Stimulated activated CD4-positive, alpha-beta T cell treated with anti-CD3 and anti-CD28 coated beads, Interleukin-4, amount 100 ng/mL, for 24 hours (primary cell): ENCODE measurements around the gene MYO1A.
"Not testable (repeated sequence)": the region's sequence is repeated elsewhere in the genome, so short reads cannot be mapped to it uniquely, and the experiment has no call there.

Experiments used
- DNase-seq: peaks from one replicate; pipeline ENCODE4 v3.0.0-alpha.2; 2020

Gene MYO1A

GRCh38 chr12:57046947-57047890 lies 2.7 kb downstream of the MYO1A start:
- DNase-seq = peak; percentile 48

- no peak for DNase-seq
These were observed 3.7 kb downstream of the MYO1A start for GRCh38 chr12:57046086-57046791.

DNA sequence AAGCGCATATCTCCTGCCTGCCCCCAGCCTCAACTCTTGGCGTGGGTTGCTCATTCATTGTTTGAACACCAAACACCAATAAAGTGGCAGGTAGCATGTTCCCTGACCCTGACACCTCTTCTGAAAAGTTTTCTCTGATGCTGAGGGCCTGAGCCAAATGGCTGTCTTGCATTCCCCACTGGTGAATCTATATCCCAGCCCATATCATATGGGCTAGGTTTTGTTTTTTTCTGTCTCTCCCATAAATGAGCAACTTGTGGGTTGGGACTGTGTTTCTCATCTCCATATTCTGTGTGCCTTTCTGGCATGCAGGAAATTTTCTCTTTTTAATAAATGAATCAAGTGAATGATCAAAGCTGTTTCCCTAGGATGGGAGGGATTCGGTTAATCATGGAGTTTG lies 5.0 kb downstream of the MYO1A start:
- DNase-seq = no peak

- no peak for DNase-seq
These were observed 5.5 kb downstream of the MYO1A start for GRCh38 chr12:57044468-57044867.

GRCh38 chr12:57042695-57043094 lies 7.2 kb downstream of the MYO1A start:
- no peak for DNase-seq

- DNase-seq = no peak
These were observed 9.2 kb downstream of the MYO1A start for GRCh38 chr12:57040750-57041149.

DNA sequence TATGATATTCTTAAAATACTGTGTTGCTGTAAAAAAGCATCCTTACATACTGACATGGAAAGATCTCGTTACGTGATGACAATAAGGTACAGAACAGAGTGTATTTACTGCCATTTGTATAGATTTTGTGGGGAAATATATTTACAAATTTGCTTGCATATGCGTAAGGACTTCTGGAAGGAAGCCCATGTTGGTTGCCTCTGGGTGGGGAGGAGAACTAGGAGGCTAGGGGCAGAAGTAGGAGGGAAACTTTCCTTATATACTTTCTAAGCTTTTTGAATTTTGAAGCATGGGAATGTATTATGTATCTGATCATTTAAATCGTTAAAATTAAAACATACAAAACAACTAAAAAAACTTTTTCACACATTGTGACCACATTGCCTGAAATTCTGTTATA lies 9.7 kb downstream of the MYO1A start:
- no peak for DNase-seq

DNA sequence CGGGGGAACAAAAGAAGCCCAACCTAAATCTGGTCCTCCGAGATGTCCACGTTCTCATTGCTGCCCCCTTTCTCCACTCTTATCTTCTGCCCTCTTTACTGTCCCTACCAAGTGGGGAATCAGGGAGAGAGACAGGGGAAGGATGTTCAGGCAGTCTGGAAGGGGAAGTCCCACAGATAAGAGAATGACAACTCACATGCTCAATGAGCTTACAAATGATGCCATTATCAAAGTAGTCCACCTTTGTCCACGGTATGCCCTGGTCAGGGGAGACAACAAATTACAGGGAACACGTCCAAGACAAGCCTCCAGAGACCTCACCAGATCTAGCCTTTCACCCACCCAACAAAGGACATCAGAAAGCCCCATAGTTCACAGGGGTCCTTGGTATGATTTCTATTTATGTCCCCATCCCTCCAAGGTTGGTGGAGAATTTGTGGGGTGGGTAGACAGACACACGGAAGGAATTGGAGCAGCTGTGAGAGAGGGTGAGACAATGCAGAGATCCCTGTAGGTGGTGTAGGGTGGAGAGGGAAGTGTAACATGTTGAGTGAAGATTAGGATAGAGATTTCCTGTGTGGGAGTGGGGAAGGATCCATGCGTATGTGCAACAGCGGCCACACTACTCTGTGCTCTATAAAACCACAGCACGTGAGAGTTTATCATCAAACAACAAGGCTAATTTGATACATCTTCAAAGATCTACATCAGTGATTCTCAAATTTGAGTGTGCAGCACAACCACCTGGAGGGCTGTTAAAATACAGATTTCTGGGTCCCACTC lies 10.7 kb downstream of the MYO1A start:
- DNase-seq = no peak

DNA sequence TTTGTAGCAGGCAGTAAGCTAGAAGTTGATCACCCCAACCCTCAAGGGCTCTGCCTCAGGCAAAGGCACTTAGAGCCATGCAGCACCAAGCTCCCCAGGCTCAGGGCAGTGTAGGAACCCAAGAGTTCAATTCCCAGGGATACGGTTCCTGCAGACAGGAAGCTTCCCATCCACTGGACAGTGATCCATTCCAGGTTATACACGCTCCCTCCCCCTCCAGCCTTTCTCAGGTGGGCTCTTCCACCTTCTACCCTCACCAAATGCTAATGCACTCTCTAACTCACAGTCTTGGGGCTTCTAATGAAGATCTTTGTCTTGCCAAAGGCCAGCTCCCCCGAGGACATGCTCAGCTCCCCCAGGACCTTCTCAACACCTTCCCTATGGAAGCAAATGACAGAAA lies 12.7 kb downstream of the MYO1A start:
- no peak for DNase-seq

- no peak for DNase-seq
These were observed 16.5 kb downstream of the MYO1A start for GRCh38 chr12:57033431-57033830.

GRCh38 chr12:57031789-57032188 lies 18.1 kb downstream of the MYO1A start:
- no peak for DNase-seq

DNA sequence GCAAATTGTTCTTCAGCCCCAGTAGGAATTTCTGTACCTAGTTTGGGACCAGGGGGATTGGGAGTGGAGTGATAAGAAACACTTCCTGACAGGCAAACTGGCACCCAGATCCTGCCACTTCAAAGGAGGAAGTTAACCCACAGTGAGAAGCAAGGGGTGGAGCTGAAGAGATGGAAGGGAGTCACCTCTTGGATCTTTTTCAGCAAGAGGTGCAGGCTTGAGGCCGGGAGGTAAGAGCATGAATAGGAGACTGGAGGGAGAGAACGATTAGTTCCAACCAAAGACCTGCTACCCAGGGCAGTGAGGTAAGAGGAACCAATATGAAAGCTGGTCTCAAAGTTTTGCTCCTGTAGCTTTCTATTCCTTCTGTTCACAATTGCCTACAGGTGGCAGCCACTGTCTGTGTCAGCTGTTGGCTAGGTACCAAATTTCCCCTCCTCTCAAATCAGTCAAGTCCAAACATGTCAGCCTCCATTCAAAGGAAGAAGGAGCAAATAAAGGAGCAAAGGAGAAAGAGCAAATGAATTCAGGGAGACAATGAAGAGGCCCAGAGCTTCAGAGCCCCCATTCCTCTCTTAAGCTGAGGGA lies 18.7 kb downstream of the MYO1A start:
- no peak for DNase-seq

- no peak for DNase-seq
These were observed 20.5 kb downstream of the MYO1A start for GRCh38 chr12:57029457-57029856.

DNA sequence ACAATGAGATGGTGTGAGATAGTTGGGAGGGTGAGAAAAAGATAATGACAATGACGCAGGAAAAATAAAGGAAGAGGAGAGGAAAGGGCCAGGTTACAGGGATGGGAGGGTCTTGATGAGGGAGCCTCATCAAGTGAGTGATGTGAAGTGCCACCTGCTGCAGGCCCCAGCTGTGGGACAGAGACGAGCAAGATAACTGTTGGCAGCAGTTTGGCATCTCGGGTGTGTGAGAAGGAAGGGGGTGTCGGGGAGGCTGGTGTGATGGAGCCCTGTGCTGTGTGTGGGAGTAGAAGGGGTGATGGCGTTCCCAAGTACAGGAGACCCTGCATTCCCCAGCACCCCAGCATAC lies 22.1 kb downstream of the MYO1A start:
- peak; percentile 33 for DNase-seq

GRCh38 chr12:57027011-57027804 lies 22.7 kb downstream of the MYO1A start:
- DNase-seq = no peak

- DNase-seq = no peak
These were observed 24.7 kb downstream of the MYO1A start for GRCh38 chr12:57025196-57025595.

- not testable (repeated sequence) for DNase-seq
These were observed 27.6 kb downstream of the MYO1A start for GRCh38 chr12:57022324-57022723.

- no peak for DNase-seq
These were observed 29.8 kb downstream of the MYO1A start for GRCh38 chr12:57019983-57020719.

DNA sequence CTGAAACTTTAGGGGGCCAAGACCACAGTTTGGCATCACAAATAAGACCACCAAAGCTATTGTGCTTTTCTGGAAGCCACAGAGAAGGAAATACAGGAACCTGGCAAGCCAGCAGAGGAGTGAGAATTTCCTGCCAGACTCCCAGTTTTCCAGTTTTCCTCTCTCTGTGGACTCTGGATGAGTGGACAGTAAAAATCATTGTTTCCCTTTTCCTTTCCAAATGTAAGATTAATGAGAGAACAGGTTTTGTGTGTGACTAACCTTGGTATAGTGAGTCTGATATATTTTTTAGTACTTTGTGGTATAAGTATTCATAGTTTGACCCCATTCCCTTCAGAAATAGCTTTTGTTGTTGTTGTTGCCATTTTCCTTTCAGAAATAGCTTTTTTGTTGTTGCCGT lies 31.0 kb downstream of the MYO1A start:
- DNase-seq = no peak

DNA sequence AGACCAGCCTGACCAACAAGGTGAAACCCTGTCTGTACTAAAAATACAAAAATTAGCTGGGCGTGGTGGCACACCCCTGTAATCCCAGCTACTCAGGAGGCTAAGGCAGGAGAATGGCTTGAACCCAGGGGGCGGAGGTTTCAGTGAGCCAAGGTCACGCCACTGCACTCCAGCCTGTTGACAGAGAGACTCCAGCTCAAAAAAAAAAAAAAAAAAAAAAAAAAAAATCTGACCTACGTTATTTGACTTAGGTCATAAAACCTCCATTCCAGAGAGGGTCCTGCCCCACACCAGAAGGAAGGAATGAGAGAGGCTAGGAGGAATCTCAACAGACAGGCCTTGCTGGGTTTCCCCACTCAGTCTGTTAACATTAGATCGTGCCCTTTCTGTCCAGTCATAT lies 31.6 kb downstream of the MYO1A start:
- DNase-seq = not testable (repeated sequence)

DNA sequence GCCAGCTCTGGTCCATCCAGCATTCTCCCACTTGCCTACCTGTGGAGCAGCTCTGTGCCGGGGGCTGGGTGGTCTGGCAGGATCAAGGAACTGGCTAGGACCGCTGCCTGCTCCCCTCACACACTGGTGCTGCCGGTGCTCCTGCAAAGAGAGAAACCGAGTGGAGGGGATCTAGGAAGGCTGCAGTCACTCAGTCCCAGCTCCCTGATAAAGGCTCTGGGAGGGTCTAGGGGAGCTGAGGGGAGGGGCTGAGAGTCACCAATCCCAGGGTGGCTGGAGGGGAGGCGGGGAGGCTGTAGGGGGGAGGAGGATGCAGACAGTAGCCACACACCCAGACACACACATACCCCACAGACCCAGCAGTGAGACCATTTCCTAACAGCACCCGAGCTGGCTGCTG lies 33.6 kb downstream of the MYO1A start, which contains the start of gene TAC3:
TSS of gene TAC3 (minus strand) at position 182 of the 400 bp plus-strand sequence. CDS start 732 bp downstream, outside the sequence.
- DNase-seq = no peak
